Parathyroid adenoma (tissue), 2 donors: ENCODE results near the gene PDE6H.

Experiments used
- H2AFZ ChIP-seq: fragments of 300-600 bp; sonication (generic); one replicate; pipeline ENCODE4 v1.7.0; 2017; ENCODE audit warnings: antibody characterized with exemption, mild to moderate bottlenecking
- H3K27ac ChIP-seq: fragments of 300-600 bp; sonication (generic); one replicate; pipeline ENCODE4 v1.7.0; 2017
- H3K27me3 ChIP-seq: fragments of 300-600 bp; sonication (generic); one replicate; pipeline ENCODE4 v1.7.0; 2017; ENCODE audit warnings: low read length; ENCODE audit not compliant: control insufficient read depth, insufficient read depth
- H3K36me3 ChIP-seq: fragments of 300-600 bp; sonication (generic); one replicate; pipeline ENCODE4 v1.7.0; 2017; ENCODE audit warnings: low read length; ENCODE audit not compliant: control insufficient read depth, insufficient read depth
- H3K4me1 ChIP-seq: fragments of 300-600 bp; sonication (generic); one replicate; pipeline ENCODE4 v1.7.0; 2017; ENCODE audit warnings: control low read depth
- H3K4me2 ChIP-seq: fragments of 300-600 bp; sonication (generic); one replicate; pipeline ENCODE4 v1.7.0; 2017; ENCODE audit warnings: low read length
- H3K4me3 ChIP-seq: fragments of 300-600 bp; sonication (generic); one replicate; pipeline ENCODE4 v1.7.0; 2017; ENCODE audit warnings: low read depth, low read length
- H3K79me2 ChIP-seq: fragments of 300-600 bp; sonication (generic); one replicate; pipeline ENCODE4 v1.7.0; 2017; ENCODE audit warnings: control low read depth
- H3K9ac ChIP-seq: fragments of 300-600 bp; sonication (generic); one replicate; pipeline ENCODE4 v1.7.0; 2017; ENCODE audit warnings: mild to moderate bottlenecking
- H3K9me3 ChIP-seq: fragments of 300-600 bp; sonication (generic); one replicate; pipeline ENCODE4 v1.7.0; 2017; ENCODE audit warnings: low read length; ENCODE audit not compliant: control insufficient read depth
- TF ChIP-seq, protein P1 (sequence below): fragments of 300-600 bp; sonication (generic); IDR thresholded peaks from one replicate; pipeline ENCODE4 v1.7.0; 2017; ENCODE audit warnings: antibody characterized with exemption, mild to moderate bottlenecking
- donor health status: primary hyperparathyroidism.

The PDE6H gene

DNA sequence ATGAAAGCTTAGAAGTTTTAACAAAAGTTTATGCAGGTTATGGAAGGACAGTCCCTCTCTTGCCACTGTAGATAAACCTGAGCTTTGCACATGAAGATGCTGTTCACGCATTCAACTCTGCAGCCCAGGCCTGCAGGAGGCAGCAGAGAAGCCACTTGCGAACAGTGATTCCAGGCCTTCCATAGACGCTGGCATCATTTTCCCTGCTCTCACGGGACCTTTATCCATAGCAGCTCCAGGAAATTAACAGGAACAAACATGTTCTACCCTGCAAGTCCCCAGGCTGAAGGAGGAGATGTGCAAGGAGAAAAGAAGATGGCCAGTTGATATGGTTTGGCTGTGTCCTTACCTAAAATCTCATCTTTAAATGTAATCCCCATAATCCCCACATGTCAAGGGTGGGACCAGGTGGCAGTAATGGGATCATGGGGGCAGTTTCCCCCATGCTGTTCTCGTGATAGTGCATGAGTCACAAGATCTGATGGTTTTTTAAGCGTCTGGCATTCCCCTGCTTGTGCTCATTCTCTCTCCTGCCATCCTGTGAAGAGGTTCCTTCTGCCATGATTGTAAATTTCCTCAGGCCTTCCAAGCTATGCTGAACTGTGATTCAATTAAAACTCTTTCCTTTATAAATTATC lies 36.5 kb upstream of the PDE6H start:
- H3K27ac ChIP-seq = no peak overlapping the region
- no peaks in the 10 kb centered on the region for H3K79me2 ChIP-seq
- no peak overlapping the region for H2AFZ ChIP-seq
- no peaks in the 10 kb centered on the region for H3K4me1 ChIP-seq
- H3K4me2 ChIP-seq = no peak overlapping the region
- TF ChIP-seq, protein P1, sequence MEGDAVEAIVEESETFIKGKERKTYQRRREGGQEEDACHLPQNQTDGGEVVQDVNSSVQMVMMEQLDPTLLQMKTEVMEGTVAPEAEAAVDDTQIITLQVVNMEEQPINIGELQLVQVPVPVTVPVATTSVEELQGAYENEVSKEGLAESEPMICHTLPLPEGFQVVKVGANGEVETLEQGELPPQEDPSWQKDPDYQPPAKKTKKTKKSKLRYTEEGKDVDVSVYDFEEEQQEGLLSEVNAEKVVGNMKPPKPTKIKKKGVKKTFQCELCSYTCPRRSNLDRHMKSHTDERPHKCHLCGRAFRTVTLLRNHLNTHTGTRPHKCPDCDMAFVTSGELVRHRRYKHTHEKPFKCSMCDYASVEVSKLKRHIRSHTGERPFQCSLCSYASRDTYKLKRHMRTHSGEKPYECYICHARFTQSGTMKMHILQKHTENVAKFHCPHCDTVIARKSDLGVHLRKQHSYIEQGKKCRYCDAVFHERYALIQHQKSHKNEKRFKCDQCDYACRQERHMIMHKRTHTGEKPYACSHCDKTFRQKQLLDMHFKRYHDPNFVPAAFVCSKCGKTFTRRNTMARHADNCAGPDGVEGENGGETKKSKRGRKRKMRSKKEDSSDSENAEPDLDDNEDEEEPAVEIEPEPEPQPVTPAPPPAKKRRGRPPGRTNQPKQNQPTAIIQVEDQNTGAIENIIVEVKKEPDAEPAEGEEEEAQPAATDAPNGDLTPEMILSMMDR = no peak
- no peaks in the 10 kb centered on the region for H3K9me3 ChIP-seq
- no peaks in the 10 kb centered on the region for H3K36me3 ChIP-seq
- no peaks in the 10 kb centered on the region for H3K27me3 ChIP-seq
- no peak overlapping the region for H3K4me3 ChIP-seq
- H3K9ac ChIP-seq = no peak overlapping the region

DNA sequence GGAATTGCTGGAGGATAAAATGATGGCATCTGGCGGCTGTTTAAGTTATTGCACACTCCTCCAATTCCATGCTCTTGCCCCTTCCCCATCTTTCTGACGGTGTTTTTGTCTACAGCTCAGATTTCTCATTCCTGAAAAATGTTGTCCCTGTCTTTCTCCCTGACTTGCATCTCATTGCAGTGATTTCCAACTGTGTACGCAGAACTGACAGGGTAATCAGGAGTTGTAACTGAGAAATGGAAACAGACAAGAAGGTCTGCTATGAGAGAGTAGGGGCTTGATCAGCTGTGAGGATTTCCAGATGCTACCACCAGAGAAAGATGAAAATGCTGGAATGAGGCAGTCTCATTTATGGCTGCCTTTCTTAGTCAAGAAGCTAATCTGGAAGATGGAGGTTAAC lies 35.8 kb upstream of the PDE6H start:
- H3K27me3 ChIP-seq = no peaks in the 10 kb centered on the region
- H3K4me1 ChIP-seq = no peaks in the 10 kb centered on the region
- TF ChIP-seq, protein P1 = no peak
- no peaks in the 10 kb centered on the region for H3K36me3 ChIP-seq
- no peak overlapping the region for H3K27ac ChIP-seq
- no peak overlapping the region for H3K4me3 ChIP-seq
- H3K9ac ChIP-seq = no peak overlapping the region
- no peak overlapping the region for H3K4me2 ChIP-seq
- no peak overlapping the region for H2AFZ ChIP-seq
- H3K79me2 ChIP-seq = no peaks in the 10 kb centered on the region
- H3K9me3 ChIP-seq = no peaks in the 10 kb centered on the region

DNA sequence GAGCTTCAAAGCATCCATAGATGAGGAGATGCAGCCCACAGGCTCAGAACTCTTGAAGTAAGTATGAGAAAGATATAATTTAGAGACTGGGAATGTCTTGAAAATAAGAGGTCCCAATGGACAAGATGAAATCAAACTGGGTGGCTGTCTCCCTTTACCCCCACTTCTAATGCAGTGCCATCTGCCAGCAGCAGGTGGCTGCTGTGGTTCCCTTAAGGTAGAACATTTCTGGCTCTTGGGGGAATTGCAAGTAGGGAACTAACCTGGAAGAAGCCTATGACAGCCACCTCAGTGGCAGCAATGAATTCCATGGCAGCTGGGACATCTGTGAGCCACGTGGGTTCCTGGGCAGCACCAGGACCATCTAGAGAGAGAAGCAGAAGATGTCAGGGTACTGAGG lies 35.2 kb upstream of the PDE6H start:
- TF ChIP-seq, protein P1 = no peak
- no peak overlapping the region for H3K27ac ChIP-seq
- H3K9me3 ChIP-seq = no peaks in the 10 kb centered on the region
- H3K27me3 ChIP-seq = no peaks in the 10 kb centered on the region
- no peaks in the 10 kb centered on the region for H3K36me3 ChIP-seq
- H3K4me2 ChIP-seq = no peak overlapping the region
- H3K79me2 ChIP-seq = no peaks in the 10 kb centered on the region
- H3K9ac ChIP-seq = no peak overlapping the region
- H3K4me3 ChIP-seq = no peak overlapping the region
- no peaks in the 10 kb centered on the region for H3K4me1 ChIP-seq
- H2AFZ ChIP-seq = no peak overlapping the region

DNA sequence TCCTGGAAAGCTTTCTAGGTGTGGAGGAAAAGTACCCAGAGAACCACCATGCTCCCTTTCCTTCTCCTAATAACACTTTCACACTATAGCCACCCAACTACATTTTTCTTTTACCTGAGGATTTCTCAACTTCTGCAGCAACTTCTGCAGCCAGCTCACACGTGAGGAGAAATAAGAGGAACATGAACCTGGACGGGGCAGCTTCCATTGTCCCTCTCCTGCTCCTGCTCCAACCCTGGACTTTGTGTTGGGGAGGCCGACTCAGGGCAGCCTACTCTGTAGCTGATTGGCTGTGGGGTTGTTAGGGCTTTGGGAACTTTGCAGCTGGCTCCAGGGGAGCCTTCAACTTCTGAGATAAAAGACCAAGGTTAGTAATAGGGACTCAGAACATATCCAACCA lies 34.5 kb upstream of the PDE6H start, which contains the start of gene ERP27:
Gene ERP27 (minus strand): TSS at position 237 of the 400 bp plus-strand sequence. CDS start 29 bp downstream, at position 208.
- TF ChIP-seq, protein P1 = no peak
- Histone ChIP-seq H3K9me3 (no peaks in the 10 kb centered on the region), H3K36me3 (no peaks in the 10 kb centered on the region), H3K79me2 (no peaks in the 10 kb centered on the region), H2AFZ (no peak within 1 kb of the TSS), H3K9ac (no peak within 1 kb of the TSS), H3K27me3 (no peaks in the 10 kb centered on the region), H3K27ac (no peak within 1 kb of the TSS), H3K4me3 (no peak within 1 kb of the TSS), H3K4me1 (no peaks in the 10 kb centered on the region), H3K4me2 (no peak within 1 kb of the TSS)

DNA sequence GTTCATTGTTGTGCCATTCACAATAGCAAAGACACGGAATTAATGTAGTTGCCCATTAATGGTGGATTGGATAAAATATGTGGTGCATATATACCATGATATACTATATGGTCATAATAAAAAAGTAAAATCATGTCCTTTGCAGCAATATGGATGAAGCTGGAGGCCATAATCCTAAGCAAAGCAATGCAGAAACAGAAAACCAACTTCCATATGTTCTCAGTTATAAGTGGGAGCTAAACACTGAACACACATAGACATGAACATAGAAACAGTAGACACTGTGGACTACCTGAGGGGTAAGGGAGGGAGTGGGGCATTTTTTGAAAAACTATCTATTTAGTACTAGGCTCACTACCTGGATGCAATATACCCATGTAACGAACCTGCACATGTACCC lies 31.5 kb upstream of the PDE6H start:
- H3K27ac ChIP-seq = no peak overlapping the region
- H3K9me3 ChIP-seq = no peaks in the 10 kb centered on the region
- TF ChIP-seq, protein P1 = no peak
- H3K4me3 ChIP-seq = no peak overlapping the region
- no peaks in the 10 kb centered on the region for H3K36me3 ChIP-seq
- H3K27me3 ChIP-seq = no peaks in the 10 kb centered on the region
- H3K9ac ChIP-seq = no peak overlapping the region
- H3K4me2 ChIP-seq = no peak overlapping the region
- no peak overlapping the region for H2AFZ ChIP-seq
- H3K4me1 ChIP-seq = no peaks in the 10 kb centered on the region
- H3K79me2 ChIP-seq = no peaks in the 10 kb centered on the region
